Measurements from ENCODE around the gene PI4KA. TPM values are rescaled to one million over a fixed set of nuclear protein-coding genes. Genes with fewer than 3 reads are reported as not detected.

The PI4KA gene
- polyA plus RNA-seq, 1 of the 3 experiments (the other 2 are of a cell fraction) = 30.0 TPM

- TF ChIP-seq, protein P1, sequence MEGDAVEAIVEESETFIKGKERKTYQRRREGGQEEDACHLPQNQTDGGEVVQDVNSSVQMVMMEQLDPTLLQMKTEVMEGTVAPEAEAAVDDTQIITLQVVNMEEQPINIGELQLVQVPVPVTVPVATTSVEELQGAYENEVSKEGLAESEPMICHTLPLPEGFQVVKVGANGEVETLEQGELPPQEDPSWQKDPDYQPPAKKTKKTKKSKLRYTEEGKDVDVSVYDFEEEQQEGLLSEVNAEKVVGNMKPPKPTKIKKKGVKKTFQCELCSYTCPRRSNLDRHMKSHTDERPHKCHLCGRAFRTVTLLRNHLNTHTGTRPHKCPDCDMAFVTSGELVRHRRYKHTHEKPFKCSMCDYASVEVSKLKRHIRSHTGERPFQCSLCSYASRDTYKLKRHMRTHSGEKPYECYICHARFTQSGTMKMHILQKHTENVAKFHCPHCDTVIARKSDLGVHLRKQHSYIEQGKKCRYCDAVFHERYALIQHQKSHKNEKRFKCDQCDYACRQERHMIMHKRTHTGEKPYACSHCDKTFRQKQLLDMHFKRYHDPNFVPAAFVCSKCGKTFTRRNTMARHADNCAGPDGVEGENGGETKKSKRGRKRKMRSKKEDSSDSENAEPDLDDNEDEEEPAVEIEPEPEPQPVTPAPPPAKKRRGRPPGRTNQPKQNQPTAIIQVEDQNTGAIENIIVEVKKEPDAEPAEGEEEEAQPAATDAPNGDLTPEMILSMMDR (IDR thresholded peaks at IDR 0.05) = no peak
- TF ChIP-seq EP300 (IDR thresholded peaks at IDR 0.05; ENCODE audit: borderline replicate concordance in 1 of 2, low read depth in 1 of 2, low read length in 1 of 2) = no peak
These were observed 5.7 kb upstream of the PI4KA start (continued) for GRCh38 chr22:20864186-20864908.

DNA sequence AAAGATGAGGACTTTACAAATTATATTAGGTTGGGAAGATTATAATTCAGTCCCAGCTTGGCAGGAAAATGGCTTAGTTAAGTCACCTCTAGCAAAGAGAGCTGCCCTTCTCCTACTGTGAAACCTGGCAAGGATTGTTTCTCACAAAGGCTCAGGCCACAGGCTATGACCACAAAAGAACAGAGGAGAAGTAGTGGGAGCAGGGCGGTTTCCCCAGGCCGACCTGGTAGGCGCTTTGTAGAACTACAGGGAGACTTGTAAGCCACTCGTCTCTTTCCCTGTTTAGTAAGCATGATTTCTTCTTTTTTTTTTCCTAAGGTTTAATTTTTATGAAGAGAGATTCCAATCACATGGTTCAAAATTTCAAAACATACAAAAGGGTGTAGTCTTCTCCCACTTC lies 4.8 kb upstream of the PI4KA start:
- Histone ChIP-seq H3K4me3 (ENCODE audit: low read depth in 2 of 2, low read length in 1 of 2) (no peak overlapping the region), H3K4me2 (no peak overlapping the region), H4K20me1 (ENCODE audit: insufficient read depth) (no peaks in the 10 kb centered on the region), H3K4me1 (ENCODE audit: control insufficient read depth in 1 of 2, insufficient read depth in 2 of 2, low read depth in 1 of 2, low read length in 1 of 2) (peaks cover 0 to 34% of the 10 kb centered on the region in 2 experiments; a peak in 2 of 4 replicates), H3K36me3 (replicated peaks in 1 of 2; ENCODE audit: control insufficient read depth in 1 of 2, insufficient read depth in 2 of 2, low read length in 1 of 2) (peaks cover 5 to 11% of the 10 kb centered on the region in 2 experiments), H3K27me3 (ENCODE audit: insufficient read depth) (no peaks in the 10 kb centered on the region), H3K27ac (ENCODE audit: low read depth in 2 of 2, low read length in 1 of 2) (no peak overlapping the region), H3F3A (replicated peaks; ENCODE audit: insufficient read depth) (no peaks in the 10 kb centered on the region), H3K9ac (no peak overlapping the region), H3K79me2 (ENCODE audit: insufficient read depth) (peaks cover 22% of the 10 kb centered on the region), H3K9me2 (no peaks in the 10 kb centered on the region), H3K9me3 (no peaks in the 10 kb centered on the region), H2AFZ (ENCODE audit: low read depth) (no peak overlapping the region)
- no peak for TF ChIP-seq TEAD4 (IDR thresholded peaks at IDR 0.05; ENCODE audit: borderline replicate concordance, insufficient read depth)
- no peak for TF ChIP-seq SIN3A (IDR thresholded peaks at IDR 0.05; ENCODE audit: borderline replicate concordance, low read depth, low read length)
- TF ChIP-seq, protein P2, sequence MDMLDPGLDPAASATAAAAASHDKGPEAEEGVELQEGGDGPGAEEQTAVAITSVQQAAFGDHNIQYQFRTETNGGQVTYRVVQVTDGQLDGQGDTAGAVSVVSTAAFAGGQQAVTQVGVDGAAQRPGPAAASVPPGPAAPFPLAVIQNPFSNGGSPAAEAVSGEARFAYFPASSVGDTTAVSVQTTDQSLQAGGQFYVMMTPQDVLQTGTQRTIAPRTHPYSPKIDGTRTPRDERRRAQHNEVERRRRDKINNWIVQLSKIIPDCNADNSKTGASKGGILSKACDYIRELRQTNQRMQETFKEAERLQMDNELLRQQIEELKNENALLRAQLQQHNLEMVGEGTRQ (IDR thresholded peaks at IDR 0.05; ENCODE audit: borderline replicate concordance, low read depth, low read length) = no peak
- TF ChIP-seq NRF1 (IDR thresholded peaks at IDR 0.05; ENCODE audit: low read depth, low read length) = no peak
- TF ChIP-seq ELF1 (IDR thresholded peaks at IDR 0.05) = no peak
- no peak for TF ChIP-seq TAF1 (IDR thresholded peaks at IDR 0.05; ENCODE audit: borderline replicate concordance, low read depth, low read length)
- no peak for TF ChIP-seq CHD2 (IDR thresholded peaks at IDR 0.05; ENCODE audit: low read length, partially characterized antibody)
- TF ChIP-seq MEF2A (IDR thresholded peaks at IDR 0.05; ENCODE audit: borderline replicate concordance, low read depth) = no peak
- TF ChIP-seq, protein P3, sequence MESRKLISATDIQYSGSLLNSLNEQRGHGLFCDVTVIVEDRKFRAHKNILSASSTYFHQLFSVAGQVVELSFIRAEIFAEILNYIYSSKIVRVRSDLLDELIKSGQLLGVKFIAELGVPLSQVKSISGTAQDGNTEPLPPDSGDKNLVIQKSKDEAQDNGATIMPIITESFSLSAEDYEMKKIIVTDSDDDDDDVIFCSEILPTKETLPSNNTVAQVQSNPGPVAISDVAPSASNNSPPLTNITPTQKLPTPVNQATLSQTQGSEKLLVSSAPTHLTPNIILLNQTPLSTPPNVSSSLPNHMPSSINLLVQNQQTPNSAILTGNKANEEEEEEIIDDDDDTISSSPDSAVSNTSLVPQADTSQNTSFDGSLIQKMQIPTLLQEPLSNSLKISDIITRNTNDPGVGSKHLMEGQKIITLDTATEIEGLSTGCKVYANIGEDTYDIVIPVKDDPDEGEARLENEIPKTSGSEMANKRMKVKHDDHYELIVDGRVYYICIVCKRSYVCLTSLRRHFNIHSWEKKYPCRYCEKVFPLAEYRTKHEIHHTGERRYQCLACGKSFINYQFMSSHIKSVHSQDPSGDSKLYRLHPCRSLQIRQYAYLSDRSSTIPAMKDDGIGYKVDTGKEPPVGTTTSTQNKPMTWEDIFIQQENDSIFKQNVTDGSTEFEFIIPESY (IDR thresholded peaks at IDR 0.05; ENCODE audit: borderline replicate concordance, low read depth) = no peak
- ChIA-PET POLR2A (no interaction called here), CTCF (interaction anchor here (1.2 to 4.7 kb wide), 2 partner anchors 22 to 59 kb away, joined by 4 to 16 read pairs; no protein-coding TSS in a partner anchor)
- 100% methylated on average over 4 of the region's 4 CpGs for WGBS (ENCODE audit: low lambda C conversion rate)
- no peak for DNase-seq

Data from SK-N-SH (cell line).